ENCODE measurements around the gene PRKCZ. TPM values are rescaled to one million over a fixed set of nuclear protein-coding genes. Genes with fewer than 3 reads are reported as not detected.

The PRKCZ gene
- total and polyA plus RNA-seq, 4 donors: 4.8 to 9.9 (median 8.4) TPM

DNA sequence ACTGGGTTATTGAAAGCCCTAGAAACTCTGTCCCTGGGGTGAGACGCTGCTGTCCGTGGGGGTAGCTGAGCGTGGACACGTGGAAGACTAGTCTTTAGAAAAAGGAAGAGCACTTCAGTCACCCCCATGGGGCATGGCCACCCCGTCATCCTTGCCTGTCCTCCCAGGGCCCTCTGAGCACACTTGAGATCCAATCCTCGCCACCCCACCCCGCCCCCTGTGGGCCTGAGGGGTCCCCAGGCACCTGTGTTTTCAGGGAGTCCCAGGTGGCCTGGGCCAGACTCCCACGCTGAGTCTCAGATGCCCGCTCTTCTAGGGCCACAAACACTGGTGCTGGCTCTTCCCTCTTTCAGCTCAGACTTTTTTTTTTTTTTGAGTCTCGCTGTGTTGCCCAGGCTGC is 2.5 kb downstream of the PRKCZ start:
- WGBS: 93% methylated on average over 10 of the region's 10 CpGs
- H3K9me3 ChIP-seq (ENCODE audit: control insufficient read depth in 4 of 4, low read length in 3 of 4): no peaks in the 10 kb centered on the region
- TF ChIP-seq EGR1 (IDR thresholded peaks at IDR 0.05; ENCODE audit: low read depth in 2 of 2): no peak
- no peak for TF ChIP-seq FOXA1 (IDR thresholded peaks at IDR 0.05)
- TF ChIP-seq MAX (IDR thresholded peaks at IDR 0.05): no peak
- H3K4me1 ChIP-seq (ENCODE audit: control insufficient read depth in 4 of 4, insufficient read depth in 4 of 4, low read length in 3 of 4): peaks cover 12 to 30% (median 22%) of the 10 kb centered on the region in 4 donors
- DNase-seq (ENCODE audit: low spot score): no peak
- H3K9ac ChIP-seq (ENCODE audit: low read depth in 1 of 2, low read length in 2 of 2): no peak overlapping the region
- H3K4me3 ChIP-seq (ENCODE audit: low read depth in 1 of 3, low read length in 3 of 3): no peak overlapping the region
- H3K36me3 ChIP-seq (ENCODE audit: control insufficient read depth in 4 of 4, insufficient read depth in 3 of 4, low read depth in 1 of 4, low read length in 3 of 4): peaks cover 0 to 15% (median 2%) of the 10 kb centered on the region in 4 donors
- H3K27me3 ChIP-seq (ENCODE audit: control insufficient read depth in 4 of 4, insufficient read depth in 4 of 4, low read length in 3 of 4): no peaks in the 10 kb centered on the region
- no peak overlapping the region for H3K27ac ChIP-seq (ENCODE audit: low read depth in 1 of 2, low read length in 2 of 2)

GRCh38 chr1:2053217-2053616 is 3.0 kb downstream of the PRKCZ start:
- H3K27ac ChIP-seq (ENCODE audit: low read depth in 1 of 2, low read length in 2 of 2): no peak overlapping the region
- TF ChIP-seq SP1 (IDR thresholded peaks at IDR 0.05) (no peak), REST (IDR thresholded peaks at IDR 0.05) (no peak), CTCF (IDR thresholded peaks at IDR 0.05; ENCODE audit: low read depth, low read length, missing input control) (no peak), RAD21 (IDR thresholded peaks at IDR 0.05) (no peak), TAF1 (conservative IDR thresholded peaks at IDR 0.05) (no peak), EGR1 (IDR thresholded peaks at IDR 0.05; ENCODE audit: low read depth in 2 of 2) (no peak), HNF4A (conservative IDR thresholded peaks at IDR 0.05) (no peak), YY1 (IDR thresholded peaks at IDR 0.05) (no peak), GABPA (IDR thresholded peaks at IDR 0.05 in 1 of 2, conservative IDR thresholded peaks at IDR 0.05 in 1 of 2) (no peak), FOXA1 (IDR thresholded peaks at IDR 0.05) (no peak), JUND (IDR thresholded peaks at IDR 0.05) (no peak), NR2F2 (IDR thresholded peaks at IDR 0.05) (no peak), RXRA (IDR thresholded peaks at IDR 0.05) (no peak), FOXA2 (IDR thresholded peaks at IDR 0.05) (no peak), ZBTB33 (IDR thresholded peaks at IDR 0.05) (no peak), HNF4G (IDR thresholded peaks at IDR 0.05) (no peak), MAX (IDR thresholded peaks at IDR 0.05) (no peak)
- TF ChIP-seq, protein P1, sequence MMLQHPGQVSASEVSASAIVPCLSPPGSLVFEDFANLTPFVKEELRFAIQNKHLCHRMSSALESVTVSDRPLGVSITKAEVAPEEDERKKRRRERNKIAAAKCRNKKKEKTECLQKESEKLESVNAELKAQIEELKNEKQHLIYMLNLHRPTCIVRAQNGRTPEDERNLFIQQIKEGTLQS (IDR thresholded peaks at IDR 0.05): no peak
- no peaks in the 10 kb centered on the region for H3K9me3 ChIP-seq (ENCODE audit: control insufficient read depth in 4 of 4, low read length in 3 of 4)
- peaks cover 0 to 15% (median 2%) of the 10 kb centered on the region in 4 donors for H3K36me3 ChIP-seq (ENCODE audit: control insufficient read depth in 4 of 4, insufficient read depth in 3 of 4, low read depth in 1 of 4, low read length in 3 of 4)
- no peak overlapping the region for H3K9ac ChIP-seq (ENCODE audit: low read depth in 1 of 2, low read length in 2 of 2)
- 90% methylated on average over 17 of the region's 17 CpGs for WGBS
- H3K27me3 ChIP-seq (ENCODE audit: control insufficient read depth in 4 of 4, insufficient read depth in 4 of 4, low read length in 3 of 4): no peaks in the 10 kb centered on the region
- H3K4me1 ChIP-seq (ENCODE audit: control insufficient read depth in 4 of 4, insufficient read depth in 4 of 4, low read length in 3 of 4): peaks cover 11 to 26% (median 17%) of the 10 kb centered on the region in 4 donors
- no peak overlapping the region for H3K4me3 ChIP-seq (ENCODE audit: low read depth in 1 of 3, low read length in 3 of 3)
- DNase-seq (ENCODE audit: low spot score): no peak
